ENCODE data around the gene NID2. TPM values are rescaled to one million over a fixed set of nuclear protein-coding genes. Genes with fewer than 3 reads are reported as not detected.

Gene NID2
- total and polyA plus RNA-seq, 9 of the 15 experiments (the other 6 are each of a cell fraction or from before 2014, with no cell fraction given) = 0.04 to 0.45 (median 0.16) TPM; not detected in 3

GRCh38 chr14:52013984-52014600, 54.8 kb downstream of the NID2 start (continued):
- no peak for TF ChIP-seq BRD9 (IDR thresholded peaks at IDR 0.05; ENCODE audit: low read depth, partially characterized antibody)

GRCh38 chr14:52012635-52013034, 56.2 kb downstream of the NID2 start:
- DNase-seq (ENCODE audit: extremely low read depth in 1 of 4, low spot score in 3 of 4) = no peak
- Histone ChIP-seq H3K9me3 (replicated peaks; ENCODE audit: control insufficient read depth, insufficient read depth, low read depth, low read length) (no peaks in the 10 kb centered on the region), H3K9ac (ENCODE audit: insufficient read depth in 1 of 2, low read depth in 2 of 2, low read length in 2 of 2) (no peak overlapping the region), H3K36me3 (ENCODE audit: control insufficient read depth, insufficient read depth, low read length) (peaks cover 38% of the 10 kb centered on the region), H3K27ac (ENCODE audit: extremely low read depth, low read depth, low read length) (no peak overlapping the region), H3K9me1 (ENCODE audit: control insufficient read depth, insufficient read depth, low read length) (no peaks in the 10 kb centered on the region), H3K27me3 (ENCODE audit: control insufficient read depth in 2 of 2, insufficient read depth in 2 of 2, low read length in 2 of 2) (no peaks in the 10 kb centered on the region), H3K4me3 (no peak overlapping the region), H4K20me1 (replicated peaks; ENCODE audit: control insufficient read depth, insufficient read depth, low read length) (no peaks in the 10 kb centered on the region), H3K4me1 (replicated peaks in 1 of 2; ENCODE audit: control insufficient read depth in 2 of 2, insufficient read depth in 2 of 2, low read length in 2 of 2) (no peaks in the 10 kb centered on the region; a peak in 1 of 5 replicates), H3K4me2 (ENCODE audit: insufficient read depth, low read length) (no peak overlapping the region), H3K79me2 (ENCODE audit: control insufficient read depth, insufficient read depth, low read length) (no peaks in the 10 kb centered on the region), H2AFZ (ENCODE audit: low read depth, low read length) (no peak overlapping the region)
- CTCF ChIA-PET (ENCODE audit: low intra/inter-chr PET ratio) = no interaction called here
- in situ Hi-C loops (cut with MboI) (no loop called here), intact Hi-C loops (cut with micrococcal nuclease) (no loop called here)
- no peak for FAIRE-seq
- no peak for ATAC-seq
- WGBS (ENCODE audit: insufficient coverage, low coverage, missing lambda C conversion rate) = 64% methylated on average over 4 of the region's 4 CpGs
- no TSS peak for BruUV-seq (replicated peaks)
- POLR2A ChIA-PET = interaction anchor here (0.5 kb wide), 1 partner anchor 436 kb away, joined by 3 read pairs; no protein-coding TSS in a partner anchor
- no peak for TF ChIP-seq PHB (CRISPR knock-in tag; IDR thresholded peaks at IDR 0.05)
- no peak for TF ChIP-seq WHSC1 (IDR thresholded peaks at IDR 0.05; ENCODE audit: low read length)
- peak; percentile 74 for TF ChIP-seq MAFG (tag; conservative IDR thresholded peaks at IDR 0.05)
- no peak for TF ChIP-seq NFE2L1 (tag; IDR thresholded peaks at IDR 0.05; ENCODE audit: borderline replicate concordance, low read depth)
- no peak for TF ChIP-seq HBP1 (CRISPR knock-in tag; IDR thresholded peaks at IDR 0.05)
- TF ChIP-seq C11orf30 (IDR thresholded peaks at IDR 0.05; ENCODE audit: low read depth) = peak; percentile 72
- TF ChIP-seq MBD2 (IDR thresholded peaks at IDR 0.05; ENCODE audit: borderline replicate concordance, low read depth) = no peak
- TF ChIP-seq SAP30 (IDR thresholded peaks at IDR 0.05; ENCODE audit: borderline replicate concordance, insufficient read depth, low read depth, low read length, poor library complexity, severe bottlenecking) = no peak
- TF ChIP-seq MBD1 (CRISPR knock-in tag; IDR thresholded peaks at IDR 0.05) = no peak
- TF ChIP-seq AFF4 (CRISPR knock-in tag; IDR thresholded peaks at IDR 0.05) = no peak
- no peak for TF ChIP-seq ARNT (IDR thresholded peaks at IDR 0.05)
- TF ChIP-seq MAFK (IDR thresholded peaks at IDR 0.05; ENCODE audit: low read length) = peak; percentile 62; the same call in 1 of the 2 replicates
- no peak for TF ChIP-seq NCOA6 (IDR thresholded peaks at IDR 0.05)

Measured in K562 (cell line).